ENCODE results near the gene ECM1. TPM values are rescaled to one million over a fixed set of nuclear protein-coding genes. Genes with fewer than 3 reads are reported as not detected.
A peak's percentile ranks its signal among the peaks of the same experiment; 100 is the strongest.

ECM1 gene
- total and polyA plus RNA-seq, 7 donors: 1.8 to 8.5 (median 3.6) TPM

DNA sequence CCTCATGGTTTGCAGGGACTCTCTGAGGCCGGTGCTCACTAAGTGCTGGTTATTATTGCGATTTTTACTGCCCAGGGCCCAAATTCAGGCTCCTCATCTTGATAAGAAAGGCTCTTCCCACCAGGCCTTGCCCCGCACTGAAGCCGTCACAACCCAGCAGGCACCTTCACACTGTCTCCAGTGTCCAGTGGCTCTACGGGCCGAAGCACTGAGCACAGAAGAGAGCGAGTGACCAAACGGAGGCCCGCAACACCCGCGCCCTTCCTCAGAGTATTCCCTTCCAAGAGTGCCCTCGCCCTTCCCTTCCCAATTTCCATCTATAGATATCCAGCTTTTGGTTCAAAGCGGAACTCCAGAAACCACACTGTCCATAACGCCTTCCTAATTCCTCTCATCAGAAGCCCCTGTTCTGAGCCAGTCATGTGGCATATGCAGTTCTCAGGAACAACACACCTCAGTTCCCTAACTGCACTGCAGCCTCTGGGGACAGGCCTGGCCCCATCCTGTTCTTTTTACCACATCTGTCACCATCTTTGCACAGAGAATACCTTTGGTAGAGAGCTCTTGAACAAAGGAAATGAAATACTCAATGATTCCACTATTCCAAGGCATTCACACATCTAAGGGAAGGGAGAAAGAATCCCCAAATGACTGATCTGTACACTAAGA, 22.7 kb downstream of the ECM1 start:
- DNase-seq: no peak
- WGBS, 3 donors: 95 to 97% (median 95%) methylated on average over 14 of the region's 14 CpGs
- no peak overlapping the region for H3K4me3 ChIP-seq
- no peaks in the 10 kb centered on the region for H3K9me3 ChIP-seq
- no peaks in the 10 kb centered on the region for H3K27me3 ChIP-seq (ENCODE audit: insufficient read depth in 3 of 3, low read length in 2 of 3)
- ATAC-seq: no peak
- peaks cover 16% of the 10 kb centered on the region for H3K4me1 ChIP-seq
- intact Hi-C loops (cut with DNase I): loop anchor here in 1 of 2 donors (5.0 kb wide), 1 partner anchor 68 kb away; no protein-coding TSS in a partner anchor
- no peaks in the 10 kb centered on the region for H3K36me3 ChIP-seq (ENCODE audit: insufficient read depth in 1 of 2, low read depth in 1 of 2)
- no peak overlapping the region for H3K27ac ChIP-seq
- TF ChIP-seq, protein P1, sequence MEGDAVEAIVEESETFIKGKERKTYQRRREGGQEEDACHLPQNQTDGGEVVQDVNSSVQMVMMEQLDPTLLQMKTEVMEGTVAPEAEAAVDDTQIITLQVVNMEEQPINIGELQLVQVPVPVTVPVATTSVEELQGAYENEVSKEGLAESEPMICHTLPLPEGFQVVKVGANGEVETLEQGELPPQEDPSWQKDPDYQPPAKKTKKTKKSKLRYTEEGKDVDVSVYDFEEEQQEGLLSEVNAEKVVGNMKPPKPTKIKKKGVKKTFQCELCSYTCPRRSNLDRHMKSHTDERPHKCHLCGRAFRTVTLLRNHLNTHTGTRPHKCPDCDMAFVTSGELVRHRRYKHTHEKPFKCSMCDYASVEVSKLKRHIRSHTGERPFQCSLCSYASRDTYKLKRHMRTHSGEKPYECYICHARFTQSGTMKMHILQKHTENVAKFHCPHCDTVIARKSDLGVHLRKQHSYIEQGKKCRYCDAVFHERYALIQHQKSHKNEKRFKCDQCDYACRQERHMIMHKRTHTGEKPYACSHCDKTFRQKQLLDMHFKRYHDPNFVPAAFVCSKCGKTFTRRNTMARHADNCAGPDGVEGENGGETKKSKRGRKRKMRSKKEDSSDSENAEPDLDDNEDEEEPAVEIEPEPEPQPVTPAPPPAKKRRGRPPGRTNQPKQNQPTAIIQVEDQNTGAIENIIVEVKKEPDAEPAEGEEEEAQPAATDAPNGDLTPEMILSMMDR (IDR thresholded peaks at IDR 0.05): no peak

DNA sequence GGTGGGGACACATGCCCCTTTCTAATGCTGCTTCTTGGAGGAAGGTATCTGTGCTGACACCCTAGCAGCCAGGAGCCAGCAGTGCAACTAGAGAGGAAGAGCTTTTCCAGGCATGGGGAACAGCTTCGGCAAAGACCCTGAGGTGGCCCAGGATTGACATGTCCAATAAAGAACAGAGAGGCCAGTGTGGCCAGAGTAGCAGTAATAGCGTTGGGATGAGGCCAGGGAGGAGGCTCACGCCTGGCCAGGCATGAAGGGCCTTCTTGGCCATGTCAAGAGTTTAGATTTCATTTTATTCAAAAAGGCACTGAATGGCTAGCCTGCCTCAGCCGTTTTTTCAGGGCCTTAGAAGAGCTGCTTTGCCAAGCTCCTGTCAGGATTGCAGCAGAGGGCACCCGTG, 25.0 kb downstream of the ECM1 start:
- no peaks in the 10 kb centered on the region for H3K27me3 ChIP-seq (ENCODE audit: insufficient read depth in 3 of 3, low read length in 2 of 3)
- H3K27ac ChIP-seq: peak overlapping the region; percentile 73
- 28 to 35% (median 30%) methylated on average over 5 of the region's 5 CpGs for WGBS, 3 donors
- ATAC-seq (no peak), DNase-seq (no peak)
- no peak overlapping the region for H3K4me3 ChIP-seq
- no peaks in the 10 kb centered on the region for H3K9me3 ChIP-seq
- TF ChIP-seq, protein P1 (IDR thresholded peaks at IDR 0.05): no peak
- intact Hi-C loops (cut with DNase I): loop anchor here (1.0 to 5.0 kb wide), 2 partner anchors 69 to 71 kb away; no protein-coding TSS in a partner anchor
- peaks cover 24% of the 10 kb centered on the region for H3K4me1 ChIP-seq
- H3K36me3 ChIP-seq (ENCODE audit: insufficient read depth in 1 of 2, low read depth in 1 of 2): no peaks in the 10 kb centered on the region

DNA sequence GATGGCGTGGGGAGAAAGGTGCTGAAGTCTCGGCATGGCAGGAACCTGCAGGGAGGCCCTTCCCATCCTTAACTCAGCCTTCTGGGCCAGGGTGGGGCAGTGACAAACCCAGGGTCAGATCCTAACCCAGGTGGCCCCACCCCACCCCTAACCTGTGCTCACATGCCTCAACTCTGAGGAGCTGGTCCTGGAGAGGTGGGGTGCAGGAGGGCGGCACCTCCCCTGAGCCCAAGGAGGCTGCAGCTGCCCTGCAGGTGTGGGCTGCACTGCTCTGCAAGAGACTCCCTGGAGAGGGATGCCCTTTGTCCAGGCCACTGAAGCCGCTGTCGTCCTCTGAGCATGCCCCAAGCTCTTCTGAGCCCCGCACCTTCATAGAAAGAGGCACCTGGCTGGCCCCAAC, 26.1 kb downstream of the ECM1 start:
- no peaks in the 10 kb centered on the region for H3K36me3 ChIP-seq (ENCODE audit: insufficient read depth in 1 of 2, low read depth in 1 of 2)
- TF ChIP-seq, protein P1 (IDR thresholded peaks at IDR 0.05): no peak
- intact Hi-C loops (cut with DNase I): loop anchor here in 1 of 2 donors (5.0 kb wide), 1 partner anchor 72 kb away; no protein-coding TSS in a partner anchor
- H3K9me3 ChIP-seq: no peaks in the 10 kb centered on the region
- ATAC-seq (no peak), DNase-seq (no peak)
- WGBS, 3 donors: 81 to 90% (median 89%) methylated on average over 6 of the region's 6 CpGs
- H3K27me3 ChIP-seq (ENCODE audit: insufficient read depth in 3 of 3, low read length in 2 of 3): no peaks in the 10 kb centered on the region
- H3K27ac ChIP-seq: peak overlapping the region; percentile 83
- no peak overlapping the region for H3K4me3 ChIP-seq
- H3K4me1 ChIP-seq: peaks cover 24% of the 10 kb centered on the region

DNA sequence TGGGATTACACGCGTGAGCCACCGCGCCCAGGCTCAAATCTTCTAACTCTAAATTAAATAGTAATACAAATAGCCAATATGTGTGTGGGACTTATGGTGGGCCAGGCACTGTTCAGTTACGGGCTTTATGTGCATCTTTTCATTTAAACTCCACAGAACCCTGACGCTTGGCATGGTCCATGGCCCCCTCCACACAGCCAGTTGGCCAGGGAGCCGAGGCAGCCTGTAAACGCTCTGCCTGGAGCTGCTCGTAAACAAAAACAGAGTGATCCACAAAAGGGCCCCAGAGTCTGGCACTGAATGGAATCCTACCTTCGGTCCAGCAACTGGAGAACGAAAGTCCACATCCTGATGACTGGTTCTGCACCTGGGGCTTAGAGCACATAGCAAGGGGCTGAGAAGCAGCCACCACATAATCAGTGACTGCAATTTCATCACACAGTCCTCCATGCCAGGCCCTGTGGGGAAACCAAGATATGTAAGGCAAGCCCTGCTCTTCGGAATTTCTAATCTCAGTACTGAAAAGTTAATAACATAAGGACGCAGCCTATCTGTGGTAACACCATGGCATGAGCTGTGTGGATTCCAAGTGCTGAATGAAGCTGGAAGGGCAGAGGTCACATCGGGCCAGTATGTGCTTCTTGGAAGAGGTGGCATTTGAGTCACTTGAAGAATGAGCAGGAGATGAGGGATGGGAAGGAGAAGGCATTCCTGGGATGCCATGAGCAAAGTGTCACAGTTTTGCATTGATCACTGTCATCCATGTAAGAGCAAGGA, 27.8 kb downstream of the ECM1 start:
- Histone ChIP-seq H3K4me1 (peaks cover 24% of the 10 kb centered on the region), H3K27ac (peak overlapping the region; percentile 83), H3K9me3 (no peaks in the 10 kb centered on the region), H3K4me3 (no peak overlapping the region), H3K27me3 (ENCODE audit: insufficient read depth in 3 of 3, low read length in 2 of 3) (no peaks in the 10 kb centered on the region), H3K36me3 (ENCODE audit: insufficient read depth in 1 of 2, low read depth in 1 of 2) (no peaks in the 10 kb centered on the region)
- TF ChIP-seq, protein P1 (IDR thresholded peaks at IDR 0.05): no peak
- WGBS, 3 donors: 27 to 50% (median 34%) methylated on average over 14 of the region's 14 CpGs
- DNase-seq (peak in 1 of 2 donors; percentile 55), ATAC-seq (peak; percentile 64 to 77 (median 74))
- intact Hi-C loops (cut with DNase I): no loop called here
